Mucosa of rectum (tissue), 2 donors: Measurements from ENCODE around the gene MREG.
"Not testable (repeated sequence)": the region's sequence is repeated elsewhere in the genome, so short reads cannot be mapped to it uniquely, and the experiment has no call there.

Source experiments
- H3K27ac ChIP-seq, 2 donors: one replicate each; pipeline ENCODE4 v1.7.0; 2013; ENCODE audit warnings: inconsistent platforms in 2 of 2, low read depth in 2 of 2, low read length in 2 of 2
- H3K27me3 ChIP-seq, 2 donors: one replicate each; pipeline ENCODE4 v1.7.0; 2013; ENCODE audit warnings: low read length in 2 of 2; ENCODE audit not compliant: control insufficient read depth in 2 of 2, insufficient read depth in 2 of 2
- H3K36me3 ChIP-seq, 2 donors: one replicate each; pipeline ENCODE4 v1.7.0; 2013; ENCODE audit warnings: low read length in 2 of 2; ENCODE audit not compliant: control insufficient read depth in 2 of 2, insufficient read depth in 2 of 2
- H3K4me1 ChIP-seq, 2 donors: one replicate each; pipeline ENCODE4 v1.7.0; 2013; ENCODE audit warnings: low read length in 2 of 2, mild to moderate bottlenecking in 1 of 2; ENCODE audit not compliant: control insufficient read depth in 2 of 2, insufficient read depth in 2 of 2
- H3K4me3 ChIP-seq, 2 donors: one replicate each; pipeline ENCODE4 v1.7.0; 2013; ENCODE audit warnings: low read length in 2 of 2
- H3K9ac ChIP-seq, 2 donors: one replicate each; pipeline ENCODE4 v1.7.0; 2013; ENCODE audit warnings: low read length in 2 of 2, low read depth in 1 of 2, mild to moderate bottlenecking in 1 of 2
- H3K9me3 ChIP-seq, 2 donors: one replicate each; pipeline ENCODE4 v1.7.0; 2013; ENCODE audit warnings: low read length in 2 of 2; ENCODE audit not compliant: control insufficient read depth in 2 of 2
- donor health status: healthy.
- donor health status: Normal muscosa, but diverticular disease.

The MREG gene

GRCh38 chr2:216021768-216022565, 8.6 kb upstream of the MREG start:
- no peak overlapping the region for H3K4me3 ChIP-seq
- H3K9me3 ChIP-seq: no peaks in the 10 kb centered on the region
- no peak overlapping the region for H3K27ac ChIP-seq
- H3K4me1 ChIP-seq: no peaks in the 10 kb centered on the region
- H3K27me3 ChIP-seq: no peaks in the 10 kb centered on the region
- H3K9ac ChIP-seq: no peak overlapping the region
- no peaks in the 10 kb centered on the region for H3K36me3 ChIP-seq

- Histone ChIP-seq H3K4me3 (no peak overlapping the region), H3K27ac (no peak overlapping the region), H3K36me3 (no peaks in the 10 kb centered on the region), H3K9me3 (no peaks in the 10 kb centered on the region), H3K4me1 (peaks cover 0 to 1% of the 10 kb centered on the region in 2 donors), H3K27me3 (no peaks in the 10 kb centered on the region), H3K9ac (no peak overlapping the region)
Observed at GRCh38 chr2:216018709-216019108, 5.4 kb upstream of the MREG start.

GRCh38 chr2:216017365-216017764, 4.0 kb upstream of the MREG start:
- H3K36me3 ChIP-seq: no peaks in the 10 kb centered on the region
- H3K4me3 ChIP-seq: no peak overlapping the region
- peaks cover 3 to 4% of the 10 kb centered on the region in 2 donors for H3K4me1 ChIP-seq
- H3K9ac ChIP-seq: no peak overlapping the region
- no peaks in the 10 kb centered on the region for H3K9me3 ChIP-seq
- H3K27ac ChIP-seq: no peak overlapping the region
- no peaks in the 10 kb centered on the region for H3K27me3 ChIP-seq

GRCh38 chr2:216016581-216016980, 3.2 kb upstream of the MREG start:
- H3K4me1 ChIP-seq: peaks cover 3 to 11% of the 10 kb centered on the region in 2 donors
- H3K9ac ChIP-seq: no peak overlapping the region
- no peak overlapping the region for H3K27ac ChIP-seq
- no peaks in the 10 kb centered on the region for H3K9me3 ChIP-seq
- H3K27me3 ChIP-seq: no peaks in the 10 kb centered on the region
- H3K36me3 ChIP-seq: no peaks in the 10 kb centered on the region
- no peak overlapping the region for H3K4me3 ChIP-seq

GRCh38 chr2:216015722-216016464, 2.5 kb upstream of the MREG start:
- H3K4me1 ChIP-seq: peaks cover 3 to 11% of the 10 kb centered on the region in 2 donors
- H3K4me3 ChIP-seq: no peak overlapping the region
- no peaks in the 10 kb centered on the region for H3K27me3 ChIP-seq
- H3K9ac ChIP-seq: peak overlapping the region in 1 of 2 donors; percentile 32
- H3K9me3 ChIP-seq: no peaks in the 10 kb centered on the region
- H3K36me3 ChIP-seq: no peaks in the 10 kb centered on the region
- peak overlapping the region in 1 of 2 donors; percentile 41 for H3K27ac ChIP-seq

- Histone ChIP-seq H3K27me3 (no peaks in the 10 kb centered on the region), H3K4me3 (no peak overlapping the region), H3K36me3 (no peaks in the 10 kb centered on the region)
Observed at GRCh38 chr2:216014986-216015385, 1.6 kb upstream of the MREG start.

GRCh38 chr2:216014006-216014405, 655 bp upstream of the MREG start:
- H3K4me3 ChIP-seq: no peak overlapping the region
- H3K4me1 ChIP-seq: peaks cover 3 to 11% of the 10 kb centered on the region in 2 donors
- H3K27me3 ChIP-seq: no peaks in the 10 kb centered on the region
- no peaks in the 10 kb centered on the region for H3K9me3 ChIP-seq
- no peak overlapping the region for H3K9ac ChIP-seq
- no peak overlapping the region for H3K27ac ChIP-seq
- H3K36me3 ChIP-seq: no peaks in the 10 kb centered on the region

More at GRCh38 chr2:216014986-216015385, 1.6 kb upstream of the MREG start:
- no peaks in the 10 kb centered on the region for H3K9me3 ChIP-seq
- peaks cover 3 to 11% of the 10 kb centered on the region in 2 donors for H3K4me1 ChIP-seq
- H3K9ac ChIP-seq: no peak overlapping the region
- H3K27ac ChIP-seq: peak overlapping the region in 1 of 2 donors; percentile 41

GRCh38 chr2:216012830-216013079, 596 bp downstream of the MREG start:
- H3K27ac ChIP-seq: peak overlapping the region in 1 of 2 donors; percentile 52
- H3K9ac ChIP-seq: peak overlapping the region; percentile 61 to 91
- no peaks in the 10 kb centered on the region for H3K36me3 ChIP-seq
- H3K9me3 ChIP-seq: no peaks in the 10 kb centered on the region
- H3K4me1 ChIP-seq: peaks cover 3 to 11% of the 10 kb centered on the region in 2 donors
- no peaks in the 10 kb centered on the region for H3K27me3 ChIP-seq
- H3K4me3 ChIP-seq: peak overlapping the region; percentile 84 to 85

- Histone ChIP-seq H3K27me3 (no peaks in the 10 kb centered on the region), H3K9me3 (no peaks in the 10 kb centered on the region), H3K9ac (peak overlapping the region; percentile 61 to 91), H3K4me1 (peaks cover 3 to 11% of the 10 kb centered on the region in 2 donors), H3K4me3 (peak overlapping the region; percentile 84 to 85), H3K36me3 (no peaks in the 10 kb centered on the region), H3K27ac (no peak overlapping the region)
Observed at GRCh38 chr2:216012133-216012829, 1.1 kb downstream of the MREG start.

GRCh38 chr2:216009215-216009614, 4.1 kb downstream of the MREG start:
- H3K27ac ChIP-seq, H3K9ac ChIP-seq, H3K9me3 ChIP-seq, H3K36me3 ChIP-seq, H3K27me3 ChIP-seq, H3K4me3 ChIP-seq: not testable (repeated sequence)
- H3K4me1 ChIP-seq: peaks cover 3 to 11% of the 10 kb centered on the region in 2 donors
